Hematopoietic multipotent progenitor cell treated with erythropoietin and hydrocortisone succinate and interleukin-3 and kit ligand, for 4 days (in vitro differentiated cells): ENCODE results near the gene FAM50A.
"Not testable (repeated sequence)": the region's sequence is repeated elsewhere in the genome, so short reads cannot be mapped to it uniquely, and the experiment has no call there.

Experiments used
- DNase-seq: peaks from one replicate; pipeline ENCODE4 v3.0.0-alpha.2; 2015

FAM50A gene

GRCh38 chrX:154486052-154486395, 42.1 kb downstream of the FAM50A start:
- peak; percentile 37 for DNase-seq

- peak; percentile 78 for DNase-seq
These were observed 42.7 kb downstream of the FAM50A start, which contains the start of gene UBL4A for GRCh38 chrX:154486396-154487207. Gene UBL4A (minus strand): TSS chrX:154486615. CDS start chrX:154486584, 31 bp downstream.

DNA sequence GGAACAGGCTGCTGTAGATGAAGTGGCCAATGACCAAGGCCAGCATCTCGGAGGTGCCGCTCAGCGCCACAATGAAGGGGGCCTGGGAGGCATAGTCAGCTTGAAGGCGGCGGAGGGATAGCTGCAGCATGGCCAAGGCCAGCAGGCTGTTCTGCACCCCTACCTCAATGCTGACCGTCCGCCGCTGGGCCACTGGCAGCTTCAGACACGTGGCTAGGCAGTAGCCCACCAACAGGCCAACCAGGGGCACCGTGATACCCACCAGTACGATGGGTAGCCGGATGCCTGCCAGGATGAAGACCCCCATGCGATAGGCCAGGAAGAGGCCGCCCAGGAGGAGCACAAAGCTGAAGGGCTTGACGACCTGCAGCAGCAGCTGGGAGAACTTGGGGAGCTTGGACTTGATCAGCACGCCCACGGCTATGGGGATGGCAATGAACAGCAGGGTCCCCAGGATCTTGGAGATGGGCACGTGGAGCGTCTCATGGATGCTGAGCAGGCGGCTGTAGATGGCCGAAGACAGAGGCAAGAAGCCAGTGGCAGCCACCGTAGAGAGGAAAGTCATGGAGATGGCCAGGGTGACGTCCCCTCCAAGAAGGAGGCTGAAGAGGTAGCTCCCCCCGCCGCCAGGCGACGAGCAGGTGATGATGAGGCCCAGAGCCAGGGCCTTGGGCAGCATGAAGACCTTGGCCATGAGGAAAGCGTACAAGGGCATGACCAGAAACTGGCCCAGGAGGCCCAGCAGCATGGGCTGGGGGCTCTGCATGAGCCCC, 43.8 kb downstream of the FAM50A start:
- no peak for DNase-seq

DNA sequence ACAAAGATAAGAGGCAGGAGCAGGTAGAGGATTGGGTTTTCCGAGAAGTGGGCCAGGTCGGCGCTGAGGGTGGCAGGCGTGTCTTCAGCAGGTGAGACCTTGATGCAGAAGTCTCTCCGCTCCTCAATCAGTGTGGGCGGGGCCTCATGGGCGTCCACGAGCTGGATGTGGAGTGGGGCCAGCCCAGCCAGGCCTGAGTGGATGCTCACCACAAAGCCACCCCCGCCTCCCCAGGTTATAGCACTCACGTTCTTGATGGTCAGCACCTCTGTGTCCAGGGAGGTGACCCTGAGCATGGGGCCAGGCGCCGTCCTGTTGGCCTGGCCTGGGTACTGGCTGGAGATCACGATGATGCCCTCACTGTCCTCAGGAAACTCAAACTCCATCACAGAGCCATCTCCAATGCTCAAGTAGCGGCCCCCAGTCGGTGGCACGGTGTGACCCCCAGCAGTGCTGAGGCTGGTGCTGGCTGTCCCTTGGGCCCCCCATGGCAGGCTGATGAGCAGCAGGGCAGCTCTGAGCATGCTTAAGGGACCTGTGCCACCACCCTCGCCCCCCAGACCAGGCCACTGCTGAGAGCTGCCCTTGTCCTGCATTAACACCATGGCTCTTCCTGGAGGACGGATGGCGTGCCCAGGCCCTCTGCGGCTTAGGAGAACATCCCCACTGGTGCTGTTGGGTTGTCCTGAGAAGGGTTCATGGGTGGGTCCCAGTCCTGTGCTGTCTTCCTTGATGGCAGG, 44.6 kb downstream of the FAM50A start:
- no peak for DNase-seq

GRCh38 chrX:154489182-154489581, 45.2 kb downstream of the FAM50A start:
- no peak for DNase-seq

GRCh38 chrX:154490021-154490413, 46.1 kb downstream of the FAM50A start:
- peak; percentile 57 for DNase-seq

DNA sequence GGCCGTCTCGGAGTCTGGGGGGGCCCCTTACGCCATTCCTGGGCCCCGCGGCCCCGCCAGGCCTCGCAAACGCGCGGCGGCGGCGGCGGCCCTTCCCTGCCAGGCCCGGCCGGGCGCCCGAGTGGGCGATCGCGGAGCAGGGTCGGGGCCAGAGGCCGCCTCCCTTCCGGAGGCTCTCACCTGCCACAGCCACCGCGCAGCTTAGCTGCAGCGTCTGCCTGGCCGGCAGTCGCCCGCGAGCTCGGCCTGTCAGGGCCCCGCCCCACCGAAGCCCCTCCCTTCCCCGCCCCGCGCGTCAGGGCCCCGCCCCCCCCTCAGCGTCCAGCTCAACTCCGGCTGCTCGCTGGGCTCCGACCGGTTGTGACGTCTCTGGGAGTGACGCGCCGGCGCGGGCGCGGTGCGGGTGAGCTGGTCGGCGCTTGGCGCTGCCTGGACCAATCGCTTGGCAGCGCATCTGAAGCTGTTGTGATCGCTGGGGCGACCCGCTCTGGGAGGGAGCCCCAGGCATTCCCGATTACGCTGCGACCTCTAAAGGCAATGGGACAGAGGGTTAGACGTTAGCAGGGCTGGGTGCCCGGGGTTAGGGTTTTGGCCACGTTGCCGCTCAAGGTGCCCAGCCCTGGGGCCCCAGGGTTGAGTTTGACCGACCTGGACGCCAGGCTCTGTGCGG, 46.6 kb downstream of the FAM50A start, which contains the start of gene SLC10A3:
Gene SLC10A3, minus strand, starts transcription at position 216 of the 670 bp plus-strand sequence. CDS start 1,689 bp downstream, outside the sequence.
- peak; percentile 96 for DNase-seq

GRCh38 chrX:154494715-154495114, 50.8 kb downstream of the FAM50A start:
- no peak for DNase-seq

DNA sequence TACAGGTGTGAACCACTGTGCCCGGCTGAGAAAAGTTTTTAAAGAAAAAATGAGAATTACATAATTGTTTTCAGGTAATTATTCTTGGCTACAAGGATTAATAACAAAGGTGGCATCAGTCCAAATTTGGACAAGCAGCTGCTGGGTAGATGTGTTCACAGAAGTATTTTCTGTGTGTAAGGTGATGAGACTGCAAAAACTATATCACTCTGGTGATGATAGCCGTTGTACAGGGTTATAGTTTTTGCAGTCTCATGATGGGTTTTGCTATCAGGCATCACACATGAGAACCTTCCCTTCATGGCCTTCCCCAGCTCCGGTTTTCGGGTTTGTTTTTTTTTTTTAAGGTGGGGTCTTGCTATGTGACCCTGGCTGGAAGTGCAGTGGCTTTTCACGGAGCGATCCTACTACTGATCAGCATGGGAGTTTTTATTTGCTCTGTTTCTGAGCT, 51.6 kb downstream of the FAM50A start:
- DNase-seq = peak; percentile 89

GRCh38 chrX:154496591-154497137, 52.7 kb downstream of the FAM50A start:
- not testable (repeated sequence) for DNase-seq
